Neural cell (in vitro differentiated cells): ENCODE data around the gene CTU1.

Experiments used
- CTCF ChIP-seq: fragments of 450-650 bp; IDR thresholded peaks from 2 replicates; pipeline ENCODE4 v1.5.1; 2014; ENCODE audit warnings: antibody characterized with exemption, mild to moderate bottlenecking, moderate library complexity; ENCODE audit not compliant: poor library complexity, severe bottlenecking
- MXI1 ChIP-seq: fragments of 450-650 bp; conservative IDR thresholded peaks from 2 replicates; pipeline ENCODE4 v1.6.1; 2014; ENCODE audit warnings: antibody characterized with exemption, mild to moderate bottlenecking; ENCODE audit not compliant: poor library complexity, severe bottlenecking
- TAF1 ChIP-seq: IDR thresholded peaks from 2 replicates; pipeline ENCODE4 v1.6.1; 2012; ENCODE audit warnings: low read depth

- TF ChIP-seq CTCF (no peak), TAF1 (no peak), MXI1 (no peak)
Observed at GRCh38 chr19:51124216-51124615, 16.0 kb upstream of the CTU1 start.
